ENCODE data around the gene ITGA5. TPM values are rescaled to one million over a fixed set of nuclear protein-coding genes. Genes with fewer than 3 reads are reported as not detected.
A peak's percentile ranks its signal among the peaks of the same experiment; 100 is the strongest.

Gene ITGA5
- total and polyA plus RNA-seq, 9 of the 15 experiments (the other 6 are each of a cell fraction or from before 2014, with no cell fraction given), result 9.1 to 82.1 (median 47.4) TPM

DNA sequence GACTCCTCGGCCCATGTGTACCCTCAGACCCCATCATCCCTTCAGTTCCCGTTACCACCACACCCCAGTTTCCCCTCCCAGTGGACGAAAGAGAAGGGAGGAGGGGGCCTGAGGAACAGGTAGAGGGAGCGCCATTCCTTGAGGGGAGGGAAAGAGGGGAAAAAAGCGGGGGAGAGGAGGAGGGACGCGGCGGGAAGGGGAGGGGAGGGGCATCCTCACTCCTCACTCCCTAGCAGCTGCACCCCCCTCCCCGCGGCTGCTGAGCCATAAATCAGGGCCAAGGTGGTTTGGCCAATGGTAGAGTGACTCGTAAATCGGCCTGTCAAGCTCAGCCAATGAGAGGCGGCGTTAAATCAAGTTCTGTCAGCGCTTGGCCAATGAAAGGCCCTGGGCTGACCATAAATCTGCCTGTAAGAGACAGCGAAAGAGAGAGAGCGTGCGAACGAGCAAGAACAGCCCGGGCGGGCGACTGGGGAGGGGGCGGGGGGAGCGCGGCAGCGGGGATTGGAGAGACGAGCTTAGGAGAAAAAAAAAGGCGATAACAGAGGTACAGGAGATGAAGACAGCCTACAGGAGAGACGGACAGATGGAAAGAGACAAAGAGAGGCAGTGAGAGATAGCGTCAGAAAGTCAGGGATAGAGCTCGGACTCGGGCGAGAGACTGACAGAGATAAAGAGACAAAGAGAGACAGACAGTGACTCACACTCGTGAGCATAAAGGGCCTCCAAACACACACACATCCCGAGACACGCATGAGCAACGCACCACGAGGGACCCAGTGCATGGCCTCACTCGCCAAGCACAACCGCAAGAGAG lies 59.9 kb downstream of the ITGA5 start (continued):
- TF ChIP-seq, protein P1, sequence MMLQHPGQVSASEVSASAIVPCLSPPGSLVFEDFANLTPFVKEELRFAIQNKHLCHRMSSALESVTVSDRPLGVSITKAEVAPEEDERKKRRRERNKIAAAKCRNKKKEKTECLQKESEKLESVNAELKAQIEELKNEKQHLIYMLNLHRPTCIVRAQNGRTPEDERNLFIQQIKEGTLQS (IDR thresholded peaks at IDR 0.05), result peak; percentile 92
- TF ChIP-seq, protein P1 (CRISPR knock-in tag; conservative IDR thresholded peaks at IDR 0.05), result no peak
- TF ChIP-seq TOE1 (IDR thresholded peaks at IDR 0.05; ENCODE audit: borderline replicate concordance) (peak; percentile 88), TOE1 (CRISPR knock-in tag; IDR thresholded peaks at IDR 0.05; ENCODE audit: borderline replicate concordance, low read depth) (no peak), EZH2 (IDR thresholded peaks at IDR 0.05; ENCODE audit: borderline replicate concordance, low read depth, low read length) (no peak), TEAD2 (tag; IDR thresholded peaks at IDR 0.05) (no peak), NCOA1 (IDR thresholded peaks at IDR 0.05; ENCODE audit: low read depth) (peak; percentile 88), PHF8 (IDR thresholded peaks at IDR 0.05; ENCODE audit: borderline replicate concordance, low read length) (peak; percentile 33; the same call in 1 of the 2 replicates), SMARCA5 (IDR thresholded peaks at IDR 0.05) (no peak), NCOR1 (IDR thresholded peaks at IDR 0.05) (peak; percentile 79), ELF1 (tag; IDR thresholded peaks at IDR 0.05) (peak; percentile 53; the same call in 1 of the 2 replicates), TCF3 (CRISPR knock-in tag; IDR thresholded peaks at IDR 0.05) (peak; percentile 65), ZNF444 (CRISPR knock-in tag; IDR thresholded peaks at IDR 0.05) (0 out of 2 replicates have a peak, but pooled peaks have one; percentile 34), RCOR1 (IDR thresholded peaks at IDR 0.05; ENCODE audit: borderline replicate concordance in 1 of 2, low read depth in 2 of 2, low read length in 2 of 2) (peak; percentile 83 to 97), ZNF766 (CRISPR knock-in tag; conservative IDR thresholded peaks at IDR 0.05) (peak; percentile 68), JUND (IDR thresholded peaks at IDR 0.05; ENCODE audit: borderline replicate concordance, low read depth, low read length) (peak; percentile 92), JUND (tag; IDR thresholded peaks at IDR 0.05; ENCODE audit: borderline replicate concordance, low read depth, low read length) (peak; percentile 94; the same call in 2 of the 3 replicates), MYBL2 (IDR thresholded peaks at IDR 0.05; ENCODE audit: low read depth) (peak; percentile 63; the same call in 1 of the 2 replicates), MYBL2 (CRISPR knock-in tag; IDR thresholded peaks at IDR 0.05; ENCODE audit: borderline replicate concordance) (no peak), HCFC1 (IDR thresholded peaks at IDR 0.05; ENCODE audit: low read depth, low read length) (peak; percentile 45; the same call in 1 of the 2 replicates)
